ENCODE measurements around the gene JAKMIP2.
A peak's percentile ranks its signal among the peaks of the same experiment; 100 is the strongest.

The JAKMIP2 gene

DNA sequence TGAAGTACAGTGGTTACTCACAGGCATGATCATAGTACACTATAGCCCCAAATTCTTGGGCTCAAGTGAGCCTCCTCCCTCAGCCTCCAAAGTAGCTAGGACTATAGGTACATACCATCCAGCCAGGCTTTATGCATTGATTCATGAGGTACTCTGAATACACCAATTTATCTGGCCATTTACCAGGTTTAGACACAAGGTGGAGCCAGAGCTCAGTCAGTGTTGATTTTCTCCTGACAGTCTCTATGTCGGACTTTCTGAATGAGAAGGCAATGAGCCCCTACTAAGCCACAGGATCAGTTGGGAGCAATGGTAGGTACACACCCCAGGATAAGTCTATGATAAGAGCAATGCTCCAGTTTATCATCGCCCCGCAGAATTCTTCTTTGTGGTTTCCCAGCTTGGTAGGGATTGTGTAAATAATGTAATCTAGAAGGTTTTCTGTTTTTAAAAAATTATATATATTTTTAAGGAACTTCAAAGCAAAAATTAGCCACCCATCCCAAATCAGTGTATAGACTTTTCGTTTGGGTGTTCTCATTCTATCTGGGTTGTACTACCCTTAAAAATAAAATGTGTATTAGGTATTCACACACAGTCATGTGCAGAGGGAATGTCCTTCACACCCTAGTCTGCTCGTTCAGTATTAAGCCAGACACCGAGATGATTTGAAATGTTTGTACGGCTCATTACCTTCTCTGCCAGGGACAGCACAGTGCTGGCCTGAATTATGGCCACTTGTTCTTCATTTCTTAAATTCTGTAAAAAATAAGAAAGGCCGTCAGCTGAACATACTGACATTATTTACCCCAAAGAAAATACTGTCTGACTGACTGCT lies 154.3 kb downstream of the JAKMIP2 start:
- peak; percentile 87 for DNase-seq

DNA sequence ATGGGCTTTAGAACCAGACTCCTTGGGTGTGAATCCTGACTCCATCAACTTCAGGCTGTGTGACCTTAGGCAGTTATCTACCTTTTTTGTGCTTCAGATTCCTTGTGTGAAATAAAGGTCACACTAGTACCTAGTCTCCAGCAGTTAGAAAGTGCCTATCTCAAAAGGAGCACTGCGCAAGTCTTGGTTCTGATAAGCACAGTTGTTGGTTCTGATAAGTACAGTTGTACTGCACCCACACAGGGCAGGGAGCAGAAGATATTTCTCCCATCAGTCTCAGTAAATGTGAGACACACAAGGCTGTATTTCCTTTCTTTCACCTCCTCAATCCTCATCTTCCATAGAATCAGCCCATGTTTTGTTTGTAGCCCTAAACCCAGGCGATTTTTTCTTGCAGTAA lies 156.1 kb downstream of the JAKMIP2 start:
- peak; percentile 55 for TF ChIP-seq GATA1 (IDR thresholded peaks at IDR 0.05; ENCODE audit: low read depth, low read length)
- TF ChIP-seq POLR2A (IDR thresholded peaks at IDR 0.05; ENCODE audit: low read length) = no peak
- DNase-seq = peak; percentile 78 to 93

More for the DNA sequence above, 154.3 kb downstream of the JAKMIP2 start:
- TF ChIP-seq POLR2A (IDR thresholded peaks at IDR 0.05; ENCODE audit: low read length) = no peak
- TF ChIP-seq GATA1 (IDR thresholded peaks at IDR 0.05; ENCODE audit: low read depth, low read length) = no peak

DNA sequence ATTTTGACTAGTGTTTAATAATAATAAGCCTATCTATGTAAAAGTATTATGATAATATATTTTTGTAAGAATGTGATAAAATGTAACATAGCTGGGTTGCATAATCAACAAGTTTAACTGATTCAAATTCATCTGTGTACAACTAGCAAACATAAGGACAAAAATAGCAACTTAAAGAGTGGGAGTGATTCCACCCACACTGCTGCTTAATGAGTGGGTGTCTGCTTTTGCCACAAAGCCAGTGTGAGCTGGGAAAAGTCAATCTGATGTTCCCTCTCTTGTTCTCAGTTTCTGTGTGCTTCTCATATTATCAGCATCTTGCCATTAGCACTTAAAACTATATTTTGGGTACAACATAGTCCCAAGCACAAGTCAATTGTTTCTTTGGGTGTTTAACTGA lies 161.5 kb downstream of the JAKMIP2 start:
- TF ChIP-seq POLR2A (IDR thresholded peaks at IDR 0.05; ENCODE audit: low read length) = no peak
- no peak for TF ChIP-seq GATA1 (IDR thresholded peaks at IDR 0.05; ENCODE audit: low read depth, low read length)
- no peak for DNase-seq

DNA sequence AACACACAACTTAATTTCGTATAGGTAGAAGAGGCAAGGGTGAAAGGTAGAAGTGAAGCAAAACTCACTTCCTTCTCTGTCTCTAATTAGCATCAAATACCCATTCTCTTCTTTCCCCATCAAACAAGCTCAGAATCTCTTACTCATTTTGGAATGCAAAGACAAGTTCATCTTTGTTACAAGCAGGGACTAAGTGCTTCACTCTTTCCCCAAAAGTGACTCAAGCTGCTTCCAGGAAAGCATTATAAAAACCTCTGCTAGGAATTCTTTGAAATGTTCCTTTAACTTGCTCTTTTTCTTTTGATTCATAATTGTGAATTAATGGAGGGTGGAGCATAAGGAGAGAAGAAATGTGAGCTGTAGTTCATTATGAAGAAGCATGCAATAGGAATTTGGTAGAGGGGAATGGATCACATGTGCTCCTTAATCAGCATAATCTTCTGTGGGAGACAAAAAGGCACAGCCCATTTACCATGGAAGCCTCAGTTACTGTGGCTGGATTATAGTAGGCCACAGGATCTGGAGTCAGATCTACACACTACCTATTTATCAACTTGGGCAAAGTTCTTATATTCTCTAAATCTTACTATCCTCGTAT lies 163.1 kb downstream of the JAKMIP2 start:
- TF ChIP-seq GATA1 (IDR thresholded peaks at IDR 0.05; ENCODE audit: low read depth, low read length) = no peak
- TF ChIP-seq POLR2A (IDR thresholded peaks at IDR 0.05; ENCODE audit: low read length) = no peak

DNA sequence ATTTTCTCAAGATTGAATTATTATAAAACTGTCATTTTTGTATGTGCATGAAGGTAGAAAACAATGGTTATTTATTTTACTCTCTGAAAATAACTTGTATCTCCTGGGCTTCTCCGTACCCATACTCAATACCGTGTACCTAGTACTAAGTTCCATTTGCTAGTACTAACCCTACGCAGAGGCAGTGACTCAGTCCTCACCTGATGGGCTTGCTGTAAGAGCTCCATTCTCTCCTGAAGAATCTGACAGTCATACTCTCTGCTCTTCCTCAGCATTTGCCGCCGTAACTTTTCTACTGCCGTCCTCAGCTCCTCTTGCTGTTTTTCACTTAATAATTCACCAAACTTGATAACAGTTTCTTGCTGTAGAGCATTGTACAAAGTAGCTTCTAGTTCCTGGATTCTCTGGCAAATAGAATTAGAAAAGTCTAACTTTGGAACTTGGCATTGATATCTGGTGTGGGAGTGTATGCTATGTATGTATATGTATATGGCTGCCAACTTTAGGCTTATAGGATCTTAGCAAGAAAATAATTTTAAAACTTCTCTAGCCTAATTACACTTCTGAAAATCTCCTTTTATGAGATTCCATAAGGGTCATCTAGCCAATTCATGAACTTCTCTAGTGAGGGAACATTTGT lies 164.7 kb downstream of the JAKMIP2 start:
- no peak for DNase-seq
- TF ChIP-seq POLR2A (IDR thresholded peaks at IDR 0.05; ENCODE audit: low read length) = no peak
- no peak for TF ChIP-seq GATA1 (IDR thresholded peaks at IDR 0.05; ENCODE audit: low read depth, low read length)

More for the DNA sequence above, 163.1 kb downstream of the JAKMIP2 start:
- DNase-seq = no peak

DNA sequence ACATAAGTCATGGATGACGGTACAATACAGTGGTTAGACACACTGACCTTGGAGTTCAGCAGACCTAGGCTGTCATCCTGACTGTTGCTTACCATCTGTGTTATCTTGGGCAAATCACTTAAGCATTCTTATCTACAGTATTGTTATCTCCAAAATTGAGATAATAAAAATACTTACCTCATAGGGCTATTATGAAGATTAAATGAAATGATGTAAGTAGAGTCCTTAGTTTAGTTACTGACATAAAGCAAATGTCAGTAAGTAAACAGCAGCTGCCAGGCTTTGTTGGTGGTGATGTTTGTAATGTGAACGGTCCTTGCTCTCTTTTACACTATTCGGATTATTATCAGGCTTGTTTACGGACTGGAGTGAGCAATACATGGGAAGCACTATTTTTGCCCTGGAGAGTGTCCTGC lies 165.3 kb downstream of the JAKMIP2 start:
- no peak for DNase-seq
- no peak for TF ChIP-seq GATA1 (IDR thresholded peaks at IDR 0.05; ENCODE audit: low read depth, low read length)
- TF ChIP-seq POLR2A (IDR thresholded peaks at IDR 0.05; ENCODE audit: low read length) = no peak

DNA sequence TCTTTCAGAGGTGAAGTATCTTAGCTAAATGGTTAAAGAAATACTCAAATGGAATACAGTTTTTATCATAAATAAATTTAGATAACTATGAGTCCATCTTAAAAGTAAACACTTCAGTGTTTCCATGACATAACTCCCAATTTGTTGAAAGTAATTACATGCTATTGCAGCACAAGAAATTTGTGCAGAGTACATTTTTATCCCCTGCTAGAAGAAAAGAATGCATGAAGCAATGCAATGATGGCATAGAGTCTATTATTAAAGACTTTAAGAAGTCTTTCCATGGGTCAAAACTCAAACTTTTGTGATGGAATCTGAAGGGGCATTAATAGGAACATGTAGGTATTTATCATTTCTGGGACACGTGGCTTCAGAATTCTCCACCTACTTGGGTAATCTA lies 166.1 kb downstream of the JAKMIP2 start:
- no peak for DNase-seq
- TF ChIP-seq GATA1 (IDR thresholded peaks at IDR 0.05; ENCODE audit: low read depth, low read length) = no peak
- no peak for TF ChIP-seq POLR2A (IDR thresholded peaks at IDR 0.05; ENCODE audit: low read length)

DNA sequence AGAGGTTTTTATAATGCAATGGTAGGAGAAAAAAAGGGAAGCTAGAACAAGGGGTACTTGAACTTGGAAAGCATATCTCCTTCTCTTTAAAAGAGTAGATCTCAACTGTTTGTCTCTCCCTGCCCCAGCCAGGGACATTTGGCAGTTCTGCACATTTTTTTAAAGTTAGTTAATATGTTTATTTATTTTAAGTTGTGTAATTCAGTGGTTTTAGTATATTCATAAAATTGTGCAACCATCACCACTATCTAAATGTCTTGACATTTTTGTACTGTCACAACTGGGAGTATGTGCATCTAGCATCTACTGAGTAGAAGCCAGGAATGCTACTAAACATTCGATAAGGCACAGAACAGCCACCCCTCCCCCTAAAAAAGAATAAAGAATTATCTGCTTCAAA lies 169.2 kb downstream of the JAKMIP2 start:
- TF ChIP-seq POLR2A (IDR thresholded peaks at IDR 0.05; ENCODE audit: low read length) (no peak), GATA1 (IDR thresholded peaks at IDR 0.05; ENCODE audit: low read depth, low read length) (no peak)

DNA sequence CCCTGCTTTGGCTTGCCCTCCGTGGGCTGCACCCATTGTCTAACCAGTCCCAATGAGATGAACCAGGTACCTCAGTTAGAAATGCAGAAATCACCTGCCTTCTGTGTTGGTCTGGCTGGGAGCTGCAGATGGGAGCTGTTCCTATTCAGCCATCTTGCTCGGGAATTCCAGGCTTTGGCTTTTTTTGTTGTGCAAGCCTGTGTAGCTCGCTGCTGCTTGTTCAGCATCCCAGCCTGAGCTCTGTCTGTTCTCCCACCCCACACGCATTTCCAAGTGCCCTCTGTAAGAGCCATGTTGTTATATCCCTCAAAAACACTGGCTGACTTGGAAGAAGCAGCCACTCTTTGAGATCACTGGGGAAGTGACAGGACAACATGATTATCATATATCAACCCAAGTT lies 171.0 kb downstream of the JAKMIP2 start:
- no peak for TF ChIP-seq GATA1 (IDR thresholded peaks at IDR 0.05; ENCODE audit: low read depth, low read length)
- no peak for TF ChIP-seq POLR2A (IDR thresholded peaks at IDR 0.05; ENCODE audit: low read length)
- DNase-seq = no peak

More for the DNA sequence above, 169.2 kb downstream of the JAKMIP2 start:
- no peak for DNase-seq

DNA sequence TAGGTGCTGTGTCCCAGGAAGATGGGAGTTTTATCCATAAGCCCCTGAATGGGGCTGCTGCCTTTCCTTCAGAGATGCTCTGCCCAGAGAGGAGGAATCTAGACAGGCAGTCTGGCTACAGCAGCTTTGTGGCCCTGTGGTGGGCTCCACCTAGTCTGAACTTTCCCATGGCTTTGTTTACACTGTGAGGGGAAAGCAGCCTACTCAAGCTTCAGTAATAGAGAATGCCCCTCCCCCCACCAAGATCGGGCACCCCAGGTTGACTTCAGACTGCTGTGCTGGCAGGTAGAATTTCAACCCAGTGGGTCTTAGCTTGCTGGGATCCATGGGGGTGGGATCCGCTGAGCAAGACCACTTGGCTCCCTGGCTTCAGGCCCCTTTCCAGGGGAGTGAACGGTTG lies 171.7 kb downstream of the JAKMIP2 start:
- no peak for DNase-seq
- TF ChIP-seq GATA1 (IDR thresholded peaks at IDR 0.05; ENCODE audit: low read depth, low read length) (no peak), POLR2A (IDR thresholded peaks at IDR 0.05; ENCODE audit: low read length) (no peak)

DNA sequence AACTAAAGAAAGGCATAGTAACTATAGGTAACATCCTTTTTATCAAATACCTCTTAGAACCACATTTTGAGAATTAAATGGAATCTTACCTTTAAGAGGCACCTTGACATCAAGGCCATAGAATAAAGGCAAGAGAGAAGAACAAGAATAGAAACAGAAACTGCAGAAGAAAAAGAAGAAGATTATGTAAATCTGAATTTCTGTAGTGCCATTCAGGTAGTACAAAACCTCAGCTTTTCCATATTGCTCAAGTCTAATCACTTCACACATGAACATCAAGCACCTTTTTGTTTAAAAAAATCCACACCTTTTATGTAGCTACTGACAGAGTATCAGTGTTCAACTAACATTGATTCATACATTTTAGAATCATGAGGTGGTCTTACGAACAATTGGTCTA lies 180.9 kb downstream of the JAKMIP2 start:
- no peak for TF ChIP-seq POLR2A (IDR thresholded peaks at IDR 0.05; ENCODE audit: low read length)
- TF ChIP-seq GATA1 (IDR thresholded peaks at IDR 0.05; ENCODE audit: low read depth, low read length) = no peak
- no peak for DNase-seq

DNA sequence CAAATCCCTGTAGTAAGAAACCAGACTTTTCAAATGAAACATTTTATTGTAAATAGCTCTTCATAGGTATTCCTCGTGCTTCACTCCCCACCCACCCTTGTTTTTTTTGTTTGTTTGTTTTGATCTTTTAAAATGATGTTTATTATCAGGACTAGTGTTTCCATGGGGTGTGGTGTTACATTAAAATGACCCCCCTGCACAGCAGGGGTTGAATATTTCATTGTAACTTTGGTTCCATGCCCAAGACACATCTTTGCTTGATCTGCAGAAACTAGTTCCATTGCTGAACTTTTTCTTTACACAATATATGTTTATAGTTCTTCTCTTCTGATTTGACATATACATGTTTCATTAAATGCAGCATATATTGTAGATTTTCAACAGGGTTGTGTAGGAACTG lies 191.4 kb downstream of the JAKMIP2 start:
- TF ChIP-seq POLR2A (IDR thresholded peaks at IDR 0.05; ENCODE audit: low read length) (no peak), GATA1 (IDR thresholded peaks at IDR 0.05; ENCODE audit: low read depth, low read length) (no peak)
- no peak for DNase-seq

DNA sequence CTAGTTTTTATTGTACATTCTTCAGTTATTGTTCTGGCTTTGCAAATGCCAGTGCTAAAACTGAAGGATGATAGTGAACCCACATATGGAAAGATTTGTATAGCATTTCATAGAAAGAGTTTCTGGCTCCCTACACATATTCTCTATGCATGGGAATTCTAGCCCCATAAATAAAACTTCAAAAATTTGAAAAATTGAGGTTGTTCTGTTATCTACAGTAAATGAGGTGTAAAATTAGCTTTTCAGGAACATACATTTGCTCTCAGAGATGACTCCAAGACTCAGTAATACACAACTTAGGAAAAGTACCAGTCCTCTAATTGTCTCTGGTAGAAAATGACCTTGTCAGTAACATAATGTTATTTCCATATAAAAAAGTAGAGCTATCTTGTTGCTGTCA lies 192.4 kb downstream of the JAKMIP2 start:
- TF ChIP-seq GATA1 (IDR thresholded peaks at IDR 0.05; ENCODE audit: low read depth, low read length) (no peak), POLR2A (IDR thresholded peaks at IDR 0.05; ENCODE audit: low read length) (no peak)
- DNase-seq = no peak

DNA sequence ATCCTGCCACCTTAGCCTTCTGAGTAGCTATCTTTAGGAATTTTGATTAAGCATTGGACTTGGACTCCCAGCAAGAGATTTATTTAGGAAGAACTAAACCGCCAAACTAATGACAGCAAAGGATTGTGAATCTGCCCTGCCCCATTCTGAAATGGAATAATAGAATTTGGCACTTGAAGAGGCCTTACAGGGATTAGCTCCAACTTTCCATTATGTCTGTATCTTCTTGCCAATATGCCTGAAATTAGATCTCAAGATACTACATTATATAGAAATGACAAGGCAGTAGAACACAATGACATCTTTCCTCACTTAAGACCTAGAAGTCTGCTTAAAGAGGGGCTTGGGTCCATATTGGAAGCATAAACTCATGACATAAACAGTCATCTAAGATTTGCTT lies 195.7 kb downstream of the JAKMIP2 start:
- DNase-seq = no peak
- no peak for TF ChIP-seq POLR2A (IDR thresholded peaks at IDR 0.05; ENCODE audit: low read length)
- TF ChIP-seq GATA1 (IDR thresholded peaks at IDR 0.05; ENCODE audit: low read depth, low read length) = no peak
